HG02610 (cell line): Measurements from ENCODE around the gene CRYBG1.
"Not testable (repeated sequence)": the region's sequence is repeated elsewhere in the genome, so short reads cannot be mapped to it uniquely, and the experiment has no call there.

Source experiments
- ATAC-seq: cut with Tn5 transposase; IDR thresholded peaks from one replicate; pipeline ENCODE4 v1.9.1; 2021; ENCODE audit warnings: mild to moderate bottlenecking, moderate library complexity; ENCODE audit not compliant: unreplicated experiment

Gene CRYBG1

GRCh38 chr6:106496823-106497222, 136.3 kb downstream of the CRYBG1 start:
- ATAC-seq = no peak

GRCh38 chr6:106501960-106502371, 141.4 kb downstream of the CRYBG1 start:
- ATAC-seq = no peak

GRCh38 chr6:106502559-106502958, 142.0 kb downstream of the CRYBG1 start:
- no peak for ATAC-seq

GRCh38 chr6:106508277-106508676, 147.8 kb downstream of the CRYBG1 start:
- ATAC-seq = no peak

- ATAC-seq = no peak
Observed at GRCh38 chr6:106508834-106509233, 148.3 kb downstream of the CRYBG1 start.

GRCh38 chr6:106509420-106510089, 149.0 kb downstream of the CRYBG1 start:
- ATAC-seq = no peak

GRCh38 chr6:106510090-106510970, 149.8 kb downstream of the CRYBG1 start:
- ATAC-seq = peak; percentile 38

- no peak for ATAC-seq
Observed at GRCh38 chr6:106511288-106512047, 151.0 kb downstream of the CRYBG1 start.

- ATAC-seq = peak; percentile 61
Observed at GRCh38 chr6:106512048-106512967, 151.8 kb downstream of the CRYBG1 start.

GRCh38 chr6:106512968-106513574, 152.6 kb downstream of the CRYBG1 start:
- ATAC-seq = no peak

- no peak for ATAC-seq
Observed at GRCh38 chr6:106513808-106514582, 153.5 kb downstream of the CRYBG1 start.

- no peak for ATAC-seq
Observed at GRCh38 chr6:106514583-106514885, 154.0 kb downstream of the CRYBG1 start.

- ATAC-seq = not testable (repeated sequence)
Observed at GRCh38 chr6:106515582-106515981, 155.1 kb downstream of the CRYBG1 start.

- no peak for ATAC-seq
Observed at GRCh38 chr6:106516616-106517015, 156.1 kb downstream of the CRYBG1 start.

GRCh38 chr6:106517706-106518105, 157.2 kb downstream of the CRYBG1 start:
- ATAC-seq = no peak

GRCh38 chr6:106518748-106519147, 158.2 kb downstream of the CRYBG1 start:
- ATAC-seq = no peak

GRCh38 chr6:106519460-106520394, 159.2 kb downstream of the CRYBG1 start:
- peak; percentile 58 for ATAC-seq

GRCh38 chr6:106520711-106521401, 160.3 kb downstream of the CRYBG1 start:
- peak; percentile 65 for ATAC-seq
